Kidney tubule cell (primary cell): ENCODE results near the gene ITPKB.

Experiments used
- DNase-seq: peaks from one replicate; pipeline ENCODE4 v3.0.0-alpha.2; 2018; ENCODE audit warnings: low spot score

Gene ITPKB

GRCh38 chr1:226665505-226666163, 73.4 kb downstream of the ITPKB start:
- no peak for DNase-seq

- DNase-seq = peak; percentile 58
These were observed 74.5 kb downstream of the ITPKB start for GRCh38 chr1:226664413-226665101.

- DNase-seq = no peak
These were observed 75.8 kb downstream of the ITPKB start for GRCh38 chr1:226663327-226663704.

GRCh38 chr1:226662642-226663326, 76.3 kb downstream of the ITPKB start:
- DNase-seq = peak; percentile 94

- no peak for DNase-seq
These were observed 77.1 kb downstream of the ITPKB start for GRCh38 chr1:226661965-226662364.

- no peak for DNase-seq
These were observed 77.8 kb downstream of the ITPKB start for GRCh38 chr1:226661271-226661670.

GRCh38 chr1:226660410-226661182, 78.5 kb downstream of the ITPKB start:
- no peak for DNase-seq

GRCh38 chr1:226659641-226660040, 79.4 kb downstream of the ITPKB start:
- DNase-seq = no peak

GRCh38 chr1:226659136-226659535, 79.9 kb downstream of the ITPKB start:
- DNase-seq = no peak

GRCh38 chr1:226658546-226659125, 80.4 kb downstream of the ITPKB start:
- DNase-seq = no peak

- no peak for DNase-seq
These were observed 81.1 kb downstream of the ITPKB start for GRCh38 chr1:226657895-226658545.

- peak; percentile 25 for DNase-seq
These were observed 82.3 kb downstream of the ITPKB start for GRCh38 chr1:226656601-226657277.

GRCh38 chr1:226656201-226656600, 82.9 kb downstream of the ITPKB start:
- no peak for DNase-seq

GRCh38 chr1:226655251-226656163, 83.6 kb downstream of the ITPKB start:
- DNase-seq = no peak

GRCh38 chr1:226654668-226655055, 84.4 kb downstream of the ITPKB start:
- DNase-seq = no peak

- no peak for DNase-seq
These were observed 84.9 kb downstream of the ITPKB start for GRCh38 chr1:226654046-226654667.

GRCh38 chr1:226653311-226653921, 85.7 kb downstream of the ITPKB start:
- no peak for DNase-seq

GRCh38 chr1:226652613-226653012, 86.5 kb downstream of the ITPKB start:
- no peak for DNase-seq

- DNase-seq = no peak
These were observed 87.4 kb downstream of the ITPKB start for GRCh38 chr1:226651732-226652105.
